ENCODE measurements around the gene TRIM24.

- no peak for TF ChIP-seq EZH2 (IDR thresholded peaks at IDR 0.05)
- no peak for TF ChIP-seq CTCF (IDR thresholded peaks at IDR 0.05)
These were observed 128.9 kb downstream of the TRIM24 start for GRCh38 chr7:138588986-138589385.

Measured in neural progenitor cell (in vitro differentiated cells).